ENCODE results near the gene OARD1. TPM values are rescaled to one million over a fixed set of nuclear protein-coding genes. Genes with fewer than 3 reads are reported as not detected.

OARD1 gene
- total RNA-seq, 1 experiment from 2014 or later: 33.2 TPM

DNA sequence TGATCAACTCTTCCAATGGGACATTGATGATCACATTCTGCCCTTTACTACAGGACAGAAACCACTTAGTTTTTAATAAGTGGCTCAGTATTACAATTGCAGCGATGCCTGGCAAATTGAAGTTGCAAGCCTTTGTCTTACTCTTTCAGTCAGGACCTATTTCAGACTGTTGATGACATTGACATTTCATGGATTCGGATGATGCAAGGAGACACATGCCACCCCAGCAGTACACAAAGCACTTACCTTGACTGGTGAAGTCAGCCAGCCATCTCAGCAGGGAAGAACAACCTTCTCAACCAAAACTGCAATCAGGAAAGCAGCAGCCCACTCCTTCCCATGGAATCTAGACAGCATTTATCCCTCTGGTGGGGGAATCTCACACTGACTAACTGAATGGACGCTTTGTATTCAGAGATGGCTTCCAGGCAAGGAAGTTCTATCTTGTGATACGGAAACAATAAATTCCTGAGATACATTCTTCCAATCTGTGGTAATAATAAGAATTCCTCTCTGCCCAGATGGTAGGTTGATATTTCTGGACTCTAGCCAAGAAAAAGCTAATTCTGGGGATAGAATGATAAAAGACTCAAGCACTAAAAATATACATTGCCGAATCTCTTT is 25.4 kb upstream of the OARD1 start:
- Mint-ChIP-seq H3K4me3 (ENCODE audit: low read depth, unreplicated experiment) (no peak overlapping the region), H3K9me3 (ENCODE audit: low read depth, unreplicated experiment) (no peaks in the 10 kb centered on the region), H3K36me3 (ENCODE audit: insufficient read depth, unreplicated experiment) (peaks cover 6% of the 10 kb centered on the region), H3K27ac (ENCODE audit: unreplicated experiment) (no peak overlapping the region), H3K4me1 (ENCODE audit: low read depth, unreplicated experiment) (no peaks in the 10 kb centered on the region), H3K27me3 (ENCODE audit: unreplicated experiment) (no peaks in the 10 kb centered on the region)
- no peak for DNase-seq
- no peak for TF ChIP-seq CTCF (IDR thresholded peaks at IDR 0.05; ENCODE audit: unreplicated experiment)
- CTCF ChIA-PET: no interaction called here
- intact Hi-C loops (cut with micrococcal nuclease; ENCODE audit: unreplicated experiment): no loop called here
- no TSS peak for BruUV-seq (replicated peaks)

DNA sequence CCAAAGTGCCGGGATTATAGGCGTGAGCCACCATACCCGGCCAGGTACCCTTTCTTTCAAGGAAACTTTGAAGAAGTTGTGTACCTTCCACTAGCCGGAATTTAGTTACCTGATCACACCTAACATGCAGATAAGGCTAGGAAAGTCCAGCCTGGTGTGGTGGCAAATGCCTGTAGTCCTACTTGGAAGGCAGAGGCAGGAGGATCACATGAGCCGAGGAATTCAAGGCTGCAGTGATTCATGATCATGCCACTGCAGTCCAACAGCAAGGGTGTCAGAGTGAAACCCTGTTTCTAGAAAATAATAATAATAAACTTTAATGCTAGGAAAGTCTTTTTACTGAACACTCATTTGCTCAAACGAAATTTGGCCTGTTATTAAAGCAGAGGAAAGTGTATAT is 21.6 kb upstream of the OARD1 start:
- BruUV-seq (replicated peaks): no TSS peak
- intact Hi-C loops (cut with micrococcal nuclease; ENCODE audit: unreplicated experiment): no loop called here
- Mint-ChIP-seq H3K9me3 (ENCODE audit: low read depth, unreplicated experiment) (no peaks in the 10 kb centered on the region), H3K27ac (ENCODE audit: unreplicated experiment) (no peak overlapping the region), H3K4me3 (ENCODE audit: low read depth, unreplicated experiment) (no peak overlapping the region), H3K4me1 (ENCODE audit: low read depth, unreplicated experiment) (no peaks in the 10 kb centered on the region), H3K27me3 (ENCODE audit: unreplicated experiment) (no peaks in the 10 kb centered on the region), H3K36me3 (ENCODE audit: insufficient read depth, unreplicated experiment) (peaks cover 6% of the 10 kb centered on the region)
- TF ChIP-seq CTCF (IDR thresholded peaks at IDR 0.05; ENCODE audit: unreplicated experiment): no peak
- DNase-seq: no peak
- CTCF ChIA-PET: interaction anchor here (0.7 to 2.5 kb wide), 3 partner anchors 12 to 505 kb away, joined by 3 to 7 read pairs (median 4); no protein-coding TSS in a partner anchor

GRCh38 chr6:41092421-41093140 is 20.4 kb upstream of the OARD1 start:
- Mint-ChIP-seq H3K36me3 (ENCODE audit: insufficient read depth, unreplicated experiment) (peaks cover 6% of the 10 kb centered on the region), H3K4me3 (ENCODE audit: low read depth, unreplicated experiment) (no peak overlapping the region), H3K27ac (ENCODE audit: unreplicated experiment) (no peak overlapping the region), H3K27me3 (ENCODE audit: unreplicated experiment) (no peaks in the 10 kb centered on the region), H3K9me3 (ENCODE audit: low read depth, unreplicated experiment) (no peaks in the 10 kb centered on the region), H3K4me1 (ENCODE audit: low read depth, unreplicated experiment) (no peaks in the 10 kb centered on the region)
- CTCF ChIA-PET: interaction anchor here (0.8 to 2.5 kb wide), 2 partner anchors 90 to 228 kb away, joined by 3 to 7 read pairs; no protein-coding TSS in a partner anchor
- no peak for DNase-seq
- no TSS peak for BruUV-seq (replicated peaks)
- TF ChIP-seq CTCF (IDR thresholded peaks at IDR 0.05; ENCODE audit: unreplicated experiment): peak; percentile 27
- intact Hi-C loops (cut with micrococcal nuclease; ENCODE audit: unreplicated experiment): loop anchor here (1.0 kb wide), 2 partner anchors 90 to 227 kb away; no protein-coding TSS in a partner anchor

DNA sequence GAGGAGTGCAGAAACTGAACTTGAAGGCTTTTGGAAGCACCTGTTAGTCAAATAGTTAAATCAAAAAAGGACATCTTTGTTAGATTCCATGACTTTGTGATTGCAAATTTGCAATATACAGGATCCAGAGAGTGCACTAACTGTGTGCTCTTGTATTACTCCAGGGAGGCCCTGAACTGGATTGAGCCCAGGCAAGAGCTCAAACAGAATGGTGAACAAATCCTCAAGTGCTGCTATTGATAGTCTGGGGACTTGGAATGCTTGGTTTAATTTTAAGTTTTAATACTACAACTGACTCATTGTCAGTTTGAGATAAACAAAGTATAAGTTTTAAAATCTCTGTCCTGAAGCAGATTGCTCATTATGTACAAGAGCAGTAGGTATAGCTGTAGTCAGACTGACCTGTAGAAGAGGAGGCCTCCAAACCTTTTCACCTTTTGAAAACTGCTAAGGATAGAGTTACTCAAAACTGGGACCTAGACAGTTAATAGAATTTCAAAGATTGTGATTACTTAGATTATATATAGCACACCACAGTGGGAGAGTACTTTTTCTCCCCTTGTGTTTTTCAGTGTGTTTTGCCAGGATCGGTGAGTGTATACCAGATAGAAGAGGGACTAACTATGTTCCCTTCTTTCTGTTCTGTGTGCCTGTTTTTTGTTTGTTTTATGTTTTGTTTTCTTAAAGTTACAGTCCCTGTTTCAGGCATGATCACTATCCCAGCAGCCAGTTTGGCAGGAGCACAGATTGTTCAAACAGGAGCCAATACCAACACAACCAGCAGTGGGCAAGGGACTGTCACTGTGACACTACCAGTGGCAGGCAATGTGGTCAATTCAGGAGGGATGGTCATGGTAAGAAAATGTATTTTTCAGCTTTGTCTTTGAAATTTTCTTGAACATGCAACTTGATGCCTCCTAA is 18.9 kb upstream of the OARD1 start:
- CTCF ChIA-PET: interaction anchor here (2.5 kb wide), 1 partner anchor 91 kb away, joined by 7 read pairs; no protein-coding TSS in a partner anchor
- H3K36me3 Mint-ChIP-seq (ENCODE audit: insufficient read depth, unreplicated experiment): peaks cover 6% of the 10 kb centered on the region
- intact Hi-C loops (cut with micrococcal nuclease; ENCODE audit: unreplicated experiment): no loop called here
- no peaks in the 10 kb centered on the region for H3K9me3 Mint-ChIP-seq (ENCODE audit: low read depth, unreplicated experiment)
- no peaks in the 10 kb centered on the region for H3K4me1 Mint-ChIP-seq (ENCODE audit: low read depth, unreplicated experiment)
- BruUV-seq (replicated peaks): no TSS peak
- no peak for TF ChIP-seq CTCF (IDR thresholded peaks at IDR 0.05; ENCODE audit: unreplicated experiment)
- H3K27ac Mint-ChIP-seq (ENCODE audit: unreplicated experiment): no peak overlapping the region
- H3K4me3 Mint-ChIP-seq (ENCODE audit: low read depth, unreplicated experiment): no peak overlapping the region
- DNase-seq: no peak
- no peaks in the 10 kb centered on the region for H3K27me3 Mint-ChIP-seq (ENCODE audit: unreplicated experiment)

Measured in Calu3 (cell line).